Activated CD4-positive, alpha-beta T cell treated with anti-CD3 and anti-CD28 coated beads for 48 hours (primary cell): ENCODE data around the gene GPC6.

Source experiments
- DNase-seq: peaks from one replicate; pipeline ENCODE4 v3.0.0-alpha.2; 2020

GPC6 gene

GRCh38 chr13:94408314-94409036 lies 1181.9 kb downstream of the GPC6 start:
- DNase-seq, result no peak

GRCh38 chr13:94411747-94412146 lies 1185.1 kb downstream of the GPC6 start:
- peak; percentile 31 for DNase-seq

GRCh38 chr13:94412870-94413597 lies 1186.4 kb downstream of the GPC6 start:
- DNase-seq, result no peak

GRCh38 chr13:94413598-94413944 lies 1187.0 kb downstream of the GPC6 start:
- no peak for DNase-seq

GRCh38 chr13:94414141-94414540 lies 1187.5 kb downstream of the GPC6 start:
- DNase-seq, result no peak

- no peak for DNase-seq
These were observed 1188.1 kb downstream of the GPC6 start for GRCh38 chr13:94414708-94415107.

- no peak for DNase-seq
These were observed 1189.1 kb downstream of the GPC6 start for GRCh38 chr13:94415500-94416237.

- peak; percentile 24 for DNase-seq
These were observed 1190.0 kb downstream of the GPC6 start for GRCh38 chr13:94416454-94417080.

- no peak for DNase-seq
These were observed 1190.7 kb downstream of the GPC6 start for GRCh38 chr13:94417294-94417693.

- DNase-seq, result peak; percentile 61
These were observed 1192.8 kb downstream of the GPC6 start for GRCh38 chr13:94419304-94419924.

GRCh38 chr13:94419925-94420305 lies 1193.3 kb downstream of the GPC6 start:
- DNase-seq, result no peak

- no peak for DNase-seq
These were observed 1200.8 kb downstream of the GPC6 start for GRCh38 chr13:94427313-94427953.

- DNase-seq, result no peak
These were observed 1205.0 kb downstream of the GPC6 start for GRCh38 chr13:94431574-94431973.

- peak; percentile 28 for DNase-seq
These were observed 1205.4 kb downstream of the GPC6 start for GRCh38 chr13:94431987-94432386.

GRCh38 chr13:94433055-94433961 lies 1206.7 kb downstream of the GPC6 start:
- DNase-seq, result peak; percentile 58

- DNase-seq, result no peak
These were observed 1209.1 kb downstream of the GPC6 start for GRCh38 chr13:94435604-94436226.

- no peak for DNase-seq
These were observed 1218.2 kb downstream of the GPC6 start for GRCh38 chr13:94444826-94445225.

GRCh38 chr13:94454334-94454733 lies 1227.7 kb downstream of the GPC6 start:
- DNase-seq, result no peak

- peak; percentile 52 for DNase-seq
These were observed 1228.3 kb downstream of the GPC6 start for GRCh38 chr13:94454906-94455305.

GRCh38 chr13:94455414-94455813 lies 1228.8 kb downstream of the GPC6 start:
- no peak for DNase-seq
